ENCODE results near the gene FBLIM1.

DNA sequence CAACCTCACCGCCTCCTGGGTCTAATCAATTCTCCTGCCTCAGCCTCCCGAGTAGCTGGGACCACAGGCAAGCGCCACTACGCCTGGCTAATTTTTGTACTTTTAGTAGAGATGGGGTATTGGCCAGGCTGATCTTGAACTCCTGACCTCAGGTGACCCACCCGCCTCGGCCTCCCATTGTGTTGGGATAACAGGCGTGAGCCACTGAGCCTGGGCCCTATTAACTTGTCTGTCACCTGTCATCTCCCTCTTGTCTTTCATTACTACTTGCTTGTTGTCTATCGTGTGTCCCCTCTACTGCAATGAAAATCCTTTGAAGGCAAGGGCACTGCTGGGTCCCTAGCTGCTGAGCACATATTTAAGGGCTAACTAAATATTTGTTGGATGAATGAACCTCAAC is 45.5 kb downstream of the FBLIM1 start:
- TF ChIP-seq, protein P1, sequence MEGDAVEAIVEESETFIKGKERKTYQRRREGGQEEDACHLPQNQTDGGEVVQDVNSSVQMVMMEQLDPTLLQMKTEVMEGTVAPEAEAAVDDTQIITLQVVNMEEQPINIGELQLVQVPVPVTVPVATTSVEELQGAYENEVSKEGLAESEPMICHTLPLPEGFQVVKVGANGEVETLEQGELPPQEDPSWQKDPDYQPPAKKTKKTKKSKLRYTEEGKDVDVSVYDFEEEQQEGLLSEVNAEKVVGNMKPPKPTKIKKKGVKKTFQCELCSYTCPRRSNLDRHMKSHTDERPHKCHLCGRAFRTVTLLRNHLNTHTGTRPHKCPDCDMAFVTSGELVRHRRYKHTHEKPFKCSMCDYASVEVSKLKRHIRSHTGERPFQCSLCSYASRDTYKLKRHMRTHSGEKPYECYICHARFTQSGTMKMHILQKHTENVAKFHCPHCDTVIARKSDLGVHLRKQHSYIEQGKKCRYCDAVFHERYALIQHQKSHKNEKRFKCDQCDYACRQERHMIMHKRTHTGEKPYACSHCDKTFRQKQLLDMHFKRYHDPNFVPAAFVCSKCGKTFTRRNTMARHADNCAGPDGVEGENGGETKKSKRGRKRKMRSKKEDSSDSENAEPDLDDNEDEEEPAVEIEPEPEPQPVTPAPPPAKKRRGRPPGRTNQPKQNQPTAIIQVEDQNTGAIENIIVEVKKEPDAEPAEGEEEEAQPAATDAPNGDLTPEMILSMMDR (IDR thresholded peaks at IDR 0.05; ENCODE audit: poor library complexity): no peak
- TF ChIP-seq EZH2 (IDR thresholded peaks at IDR 0.05; ENCODE audit: borderline replicate concordance) (no peak), EZH2phosphoT487 (IDR thresholded peaks at IDR 0.05; ENCODE audit: low read depth, severe bottlenecking, unreplicated experiment) (no peak)
